HG03175 (cell line): Measurements from ENCODE around the gene SPOUT1.
"Not testable (repeated sequence)": the region's sequence is repeated elsewhere in the genome, so short reads cannot be mapped to it uniquely, and the experiment has no call there.

Source experiments
- ATAC-seq: cut with Tn5 transposase; IDR thresholded peaks from one replicate; pipeline ENCODE4 v1.9.1; 2021; ENCODE audit warnings: mild to moderate bottlenecking, moderate library complexity; ENCODE audit not compliant: unreplicated experiment

Gene SPOUT1

GRCh38 chr9:128818099-128818838 is 11.3 kb downstream of the SPOUT1 start, which contains the start of gene ENDOG:
Gene ENDOG, plus strand, starts transcription at chr9:128818500. Its CDS starts 185 bp downstream, at chr9:128818685.
- peak; percentile 92 for ATAC-seq

- no peak for ATAC-seq
These were observed 18.7 kb downstream of the SPOUT1 start for GRCh38 chr9:128810873-128811272.

GRCh38 chr9:128809831-128810230 is 19.8 kb downstream of the SPOUT1 start:
- no peak for ATAC-seq

- no peak for ATAC-seq
These were observed 20.5 kb downstream of the SPOUT1 start for GRCh38 chr9:128809036-128809599.

GRCh38 chr9:128808543-128808942 is 21.1 kb downstream of the SPOUT1 start:
- ATAC-seq, result no peak

- ATAC-seq, result no peak
These were observed 21.8 kb downstream of the SPOUT1 start for GRCh38 chr9:128807827-128808226.

DNA sequence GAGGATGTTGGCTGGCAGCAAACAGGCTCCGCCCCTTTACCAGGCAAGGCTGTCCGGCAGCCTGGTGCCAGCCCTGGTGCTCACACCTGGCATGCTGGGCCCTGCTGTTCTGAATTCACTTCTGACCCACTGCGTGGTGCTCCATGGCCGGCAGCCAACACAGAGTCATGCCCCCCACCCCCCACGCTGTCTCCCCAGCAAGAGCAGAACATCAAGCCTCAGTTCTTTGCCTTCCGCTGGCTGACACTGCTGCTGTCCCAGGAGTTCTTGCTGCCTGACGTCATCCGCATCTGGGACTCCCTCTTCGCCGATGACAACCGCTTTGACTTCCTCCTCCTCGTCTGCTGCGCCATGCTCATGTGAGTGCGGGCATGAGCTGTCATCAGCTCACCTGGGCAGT is 23.9 kb downstream of the SPOUT1 start:
- no peak for ATAC-seq

GRCh38 chr9:128802482-128802881 is 27.1 kb downstream of the SPOUT1 start:
- no peak for ATAC-seq

- no peak for ATAC-seq
These were observed 29.5 kb downstream of the SPOUT1 start for GRCh38 chr9:128800061-128800460.

GRCh38 chr9:128798896-128799295 is 30.7 kb downstream of the SPOUT1 start:
- no peak for ATAC-seq

- not testable (repeated sequence) for ATAC-seq
These were observed 34.6 kb downstream of the SPOUT1 start for GRCh38 chr9:128794961-128795360.

GRCh38 chr9:128792978-128793686 is 36.5 kb downstream of the SPOUT1 start:
- ATAC-seq, result no peak

GRCh38 chr9:128792134-128792533 is 37.5 kb downstream of the SPOUT1 start:
- no peak for ATAC-seq

GRCh38 chr9:128790536-128790935 is 39.1 kb downstream of the SPOUT1 start:
- no peak for ATAC-seq

GRCh38 chr9:128788445-128788844 is 41.1 kb downstream of the SPOUT1 start:
- no peak for ATAC-seq

GRCh38 chr9:128787659-128788058 is 41.9 kb downstream of the SPOUT1 start:
- no peak for ATAC-seq

GRCh38 chr9:128786681-128787601 is 42.7 kb downstream of the SPOUT1 start, which contains the start of gene TBC1D13:
Gene TBC1D13, plus strand, starts transcription at chr9:128787253. Its CDS starts 101 bp downstream, at chr9:128787354.
- peak; percentile 85 for ATAC-seq

DNA sequence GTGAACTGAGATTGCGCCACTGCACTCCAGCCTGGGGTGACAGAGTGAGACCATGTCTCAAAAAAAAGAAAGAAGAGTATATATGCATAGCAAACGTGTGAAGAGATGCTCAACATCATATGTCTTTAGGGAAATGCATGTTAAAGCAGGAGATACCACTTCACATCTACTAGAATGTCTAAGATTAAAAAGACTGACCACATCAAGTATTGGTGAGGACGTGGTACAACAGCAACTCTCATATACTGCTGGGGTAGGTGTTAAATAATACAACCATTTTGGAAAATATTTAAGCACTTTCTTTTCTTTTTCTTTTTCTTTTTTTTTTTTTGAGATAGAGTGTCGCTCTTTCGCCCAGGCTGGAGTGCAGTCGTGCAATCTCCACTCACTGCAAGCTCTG is 44.2 kb downstream of the SPOUT1 start:
- no peak for ATAC-seq

DNA sequence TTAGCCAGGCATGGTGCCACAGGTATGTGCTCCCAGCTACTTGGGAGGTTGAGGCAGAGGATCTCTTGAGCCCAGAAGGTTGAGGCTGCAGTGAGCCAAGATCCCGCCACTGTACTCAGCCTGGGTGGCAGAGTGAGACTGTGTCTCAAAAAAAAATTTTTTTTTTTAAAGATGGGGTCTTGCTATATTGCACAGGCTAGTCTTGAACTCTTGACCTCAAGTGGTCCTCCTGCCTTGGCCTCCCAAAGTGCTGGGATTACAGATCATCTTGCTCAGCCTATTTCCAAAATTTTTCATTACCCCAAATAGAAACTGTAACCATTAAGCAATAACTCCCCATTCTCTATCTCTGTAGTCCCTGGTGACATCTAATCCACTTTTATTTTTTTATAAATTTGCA is 46.9 kb downstream of the SPOUT1 start:
- no peak for ATAC-seq

GRCh38 chr9:128781187-128782070 is 48.2 kb downstream of the SPOUT1 start:
- ATAC-seq, result no peak
